ENCODE results near the gene PLEKHG2. TPM values are rescaled to one million over a fixed set of nuclear protein-coding genes. Genes with fewer than 3 reads are reported as not detected.

Gene PLEKHG2
- total RNA-seq, 1 experiment from 2014 or later, result 62.3 TPM

DNA sequence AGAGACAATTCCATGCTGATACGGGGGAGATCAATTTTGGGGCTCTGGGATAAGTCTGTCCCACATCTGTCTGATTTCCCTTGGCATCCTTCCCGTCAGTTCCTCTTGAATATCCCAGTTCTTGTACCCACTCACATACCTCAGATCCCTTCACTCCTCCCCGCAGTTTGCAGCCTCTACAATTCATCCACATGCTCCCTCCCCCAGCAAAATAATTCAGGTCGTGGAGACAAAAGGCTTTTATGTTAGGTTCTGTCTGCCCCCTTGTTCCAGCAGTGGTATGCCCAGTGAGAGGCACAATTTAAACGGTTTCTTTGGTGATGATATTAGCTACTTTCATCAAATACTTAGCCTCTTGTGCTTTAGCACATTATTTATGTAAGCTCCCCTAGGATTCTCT is 13.7 kb downstream of the PLEKHG2 start:
- Mint-ChIP-seq H3K4me3 (no peak overlapping the region), H3K36me3 (peaks cover 24% of the 10 kb centered on the region), H3K27me3 (ENCODE audit: low read depth) (no peaks in the 10 kb centered on the region), H3K4me1 (peaks cover 31% of the 10 kb centered on the region), H3K27ac (peak overlapping the region; percentile 9; the same call in 1 of the 2 replicates), H3K9me3 (no peaks in the 10 kb centered on the region)
- ChIA-PET CTCF (interaction anchor here (2.2 to 3.5 kb wide), 2 partner anchors 11 to 48 kb away, joined by 10 to 18 read pairs; no protein-coding TSS in a partner anchor), POLR2A (interaction anchor here (0.7 to 2.1 kb wide), 2 partner anchors 10 to 11 kb away, joined by 4 to 11 read pairs; partner anchors contain the start of gene RPS16)
- TF ChIP-seq, protein P1, sequence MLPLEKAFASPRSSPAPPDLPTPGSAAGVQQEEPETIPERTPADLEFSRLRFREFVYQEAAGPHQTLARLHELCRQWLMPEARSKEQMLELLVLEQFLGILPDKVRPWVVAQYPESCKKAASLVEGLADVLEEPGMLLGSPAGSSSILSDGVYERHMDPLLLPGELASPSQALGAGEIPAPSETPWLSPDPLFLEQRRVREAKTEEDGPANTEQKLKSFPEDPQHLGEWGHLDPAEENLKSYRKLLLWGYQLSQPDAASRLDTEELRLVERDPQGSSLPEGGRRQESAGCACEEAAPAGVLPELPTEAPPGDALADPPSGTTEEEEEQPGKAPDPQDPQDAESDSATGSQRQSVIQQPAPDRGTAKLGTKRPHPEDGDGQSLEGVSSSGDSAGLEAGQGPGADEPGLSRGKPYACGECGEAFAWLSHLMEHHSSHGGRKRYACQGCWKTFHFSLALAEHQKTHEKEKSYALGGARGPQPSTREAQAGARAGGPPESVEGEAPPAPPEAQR (CRISPR knock-in tag; IDR thresholded peaks at IDR 0.05), result no peak
- TF ChIP-seq KAT7 (CRISPR knock-in tag; IDR thresholded peaks at IDR 0.05; ENCODE audit: borderline replicate concordance) (no peak), SMAD3 (CRISPR knock-in tag; IDR thresholded peaks at IDR 0.05; ENCODE audit: borderline replicate concordance) (no peak), NFE2L1 (CRISPR knock-in tag; IDR thresholded peaks at IDR 0.05) (no peak), RELA (CRISPR knock-in tag; IDR thresholded peaks at IDR 0.05; ENCODE audit: borderline replicate concordance) (no peak), JAZF1 (CRISPR knock-in tag; IDR thresholded peaks at IDR 0.05) (no peak), NFYB (CRISPR knock-in tag; conservative IDR thresholded peaks at IDR 0.05; ENCODE audit: low read depth) (no peak), NR2C2 (CRISPR knock-in tag; IDR thresholded peaks at IDR 0.05) (no peak), JUN (CRISPR knock-in tag; IDR thresholded peaks at IDR 0.05) (no peak), FOXJ3 (CRISPR knock-in tag; IDR thresholded peaks at IDR 0.05; ENCODE audit: borderline replicate concordance) (no peak)
- TF ChIP-seq, protein P2, sequence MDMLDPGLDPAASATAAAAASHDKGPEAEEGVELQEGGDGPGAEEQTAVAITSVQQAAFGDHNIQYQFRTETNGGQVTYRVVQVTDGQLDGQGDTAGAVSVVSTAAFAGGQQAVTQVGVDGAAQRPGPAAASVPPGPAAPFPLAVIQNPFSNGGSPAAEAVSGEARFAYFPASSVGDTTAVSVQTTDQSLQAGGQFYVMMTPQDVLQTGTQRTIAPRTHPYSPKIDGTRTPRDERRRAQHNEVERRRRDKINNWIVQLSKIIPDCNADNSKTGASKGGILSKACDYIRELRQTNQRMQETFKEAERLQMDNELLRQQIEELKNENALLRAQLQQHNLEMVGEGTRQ (CRISPR knock-in tag; IDR thresholded peaks at IDR 0.05), result no peak
- TF ChIP-seq, protein P3, sequence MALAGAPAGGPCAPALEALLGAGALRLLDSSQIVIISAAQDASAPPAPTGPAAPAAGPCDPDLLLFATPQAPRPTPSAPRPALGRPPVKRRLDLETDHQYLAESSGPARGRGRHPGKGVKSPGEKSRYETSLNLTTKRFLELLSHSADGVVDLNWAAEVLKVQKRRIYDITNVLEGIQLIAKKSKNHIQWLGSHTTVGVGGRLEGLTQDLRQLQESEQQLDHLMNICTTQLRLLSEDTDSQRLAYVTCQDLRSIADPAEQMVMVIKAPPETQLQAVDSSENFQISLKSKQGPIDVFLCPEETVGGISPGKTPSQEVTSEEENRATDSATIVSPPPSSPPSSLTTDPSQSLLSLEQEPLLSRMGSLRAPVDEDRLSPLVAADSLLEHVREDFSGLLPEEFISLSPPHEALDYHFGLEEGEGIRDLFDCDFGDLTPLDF (CRISPR knock-in tag; IDR thresholded peaks at IDR 0.05), result no peak
- TF ChIP-seq, protein P4, sequence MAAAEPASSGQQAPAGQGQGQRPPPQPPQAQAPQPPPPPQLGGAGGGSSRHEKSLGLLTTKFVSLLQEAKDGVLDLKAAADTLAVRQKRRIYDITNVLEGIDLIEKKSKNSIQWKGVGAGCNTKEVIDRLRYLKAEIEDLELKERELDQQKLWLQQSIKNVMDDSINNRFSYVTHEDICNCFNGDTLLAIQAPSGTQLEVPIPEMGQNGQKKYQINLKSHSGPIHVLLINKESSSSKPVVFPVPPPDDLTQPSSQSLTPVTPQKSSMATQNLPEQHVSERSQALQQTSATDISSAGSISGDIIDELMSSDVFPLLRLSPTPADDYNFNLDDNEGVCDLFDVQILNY (CRISPR knock-in tag; IDR thresholded peaks at IDR 0.05), result no peak
- TF ChIP-seq, protein P5, sequence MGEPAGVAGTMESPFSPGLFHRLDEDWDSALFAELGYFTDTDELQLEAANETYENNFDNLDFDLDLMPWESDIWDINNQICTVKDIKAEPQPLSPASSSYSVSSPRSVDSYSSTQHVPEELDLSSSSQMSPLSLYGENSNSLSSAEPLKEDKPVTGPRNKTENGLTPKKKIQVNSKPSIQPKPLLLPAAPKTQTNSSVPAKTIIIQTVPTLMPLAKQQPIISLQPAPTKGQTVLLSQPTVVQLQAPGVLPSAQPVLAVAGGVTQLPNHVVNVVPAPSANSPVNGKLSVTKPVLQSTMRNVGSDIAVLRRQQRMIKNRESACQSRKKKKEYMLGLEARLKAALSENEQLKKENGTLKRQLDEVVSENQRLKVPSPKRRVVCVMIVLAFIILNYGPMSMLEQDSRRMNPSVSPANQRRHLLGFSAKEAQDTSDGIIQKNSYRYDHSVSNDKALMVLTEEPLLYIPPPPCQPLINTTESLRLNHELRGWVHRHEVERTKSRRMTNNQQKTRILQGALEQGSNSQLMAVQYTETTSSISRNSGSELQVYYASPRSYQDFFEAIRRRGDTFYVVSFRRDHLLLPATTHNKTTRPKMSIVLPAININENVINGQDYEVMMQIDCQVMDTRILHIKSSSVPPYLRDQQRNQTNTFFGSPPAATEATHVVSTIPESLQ (CRISPR knock-in tag; IDR thresholded peaks at IDR 0.05), result no peak
- TF ChIP-seq, protein P6, sequence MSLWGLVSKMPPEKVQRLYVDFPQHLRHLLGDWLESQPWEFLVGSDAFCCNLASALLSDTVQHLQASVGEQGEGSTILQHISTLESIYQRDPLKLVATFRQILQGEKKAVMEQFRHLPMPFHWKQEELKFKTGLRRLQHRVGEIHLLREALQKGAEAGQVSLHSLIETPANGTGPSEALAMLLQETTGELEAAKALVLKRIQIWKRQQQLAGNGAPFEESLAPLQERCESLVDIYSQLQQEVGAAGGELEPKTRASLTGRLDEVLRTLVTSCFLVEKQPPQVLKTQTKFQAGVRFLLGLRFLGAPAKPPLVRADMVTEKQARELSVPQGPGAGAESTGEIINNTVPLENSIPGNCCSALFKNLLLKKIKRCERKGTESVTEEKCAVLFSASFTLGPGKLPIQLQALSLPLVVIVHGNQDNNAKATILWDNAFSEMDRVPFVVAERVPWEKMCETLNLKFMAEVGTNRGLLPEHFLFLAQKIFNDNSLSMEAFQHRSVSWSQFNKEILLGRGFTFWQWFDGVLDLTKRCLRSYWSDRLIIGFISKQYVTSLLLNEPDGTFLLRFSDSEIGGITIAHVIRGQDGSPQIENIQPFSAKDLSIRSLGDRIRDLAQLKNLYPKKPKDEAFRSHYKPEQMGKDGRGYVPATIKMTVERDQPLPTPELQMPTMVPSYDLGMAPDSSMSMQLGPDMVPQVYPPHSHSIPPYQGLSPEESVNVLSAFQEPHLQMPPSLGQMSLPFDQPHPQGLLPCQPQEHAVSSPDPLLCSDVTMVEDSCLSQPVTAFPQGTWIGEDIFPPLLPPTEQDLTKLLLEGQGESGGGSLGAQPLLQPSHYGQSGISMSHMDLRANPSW (CRISPR knock-in tag; conservative IDR thresholded peaks at IDR 0.05; ENCODE audit: low read depth), result no peak
- TF ChIP-seq, protein P7, sequence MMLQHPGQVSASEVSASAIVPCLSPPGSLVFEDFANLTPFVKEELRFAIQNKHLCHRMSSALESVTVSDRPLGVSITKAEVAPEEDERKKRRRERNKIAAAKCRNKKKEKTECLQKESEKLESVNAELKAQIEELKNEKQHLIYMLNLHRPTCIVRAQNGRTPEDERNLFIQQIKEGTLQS (CRISPR knock-in tag; conservative IDR thresholded peaks at IDR 0.05), result no peak
- TF ChIP-seq, protein P8, sequence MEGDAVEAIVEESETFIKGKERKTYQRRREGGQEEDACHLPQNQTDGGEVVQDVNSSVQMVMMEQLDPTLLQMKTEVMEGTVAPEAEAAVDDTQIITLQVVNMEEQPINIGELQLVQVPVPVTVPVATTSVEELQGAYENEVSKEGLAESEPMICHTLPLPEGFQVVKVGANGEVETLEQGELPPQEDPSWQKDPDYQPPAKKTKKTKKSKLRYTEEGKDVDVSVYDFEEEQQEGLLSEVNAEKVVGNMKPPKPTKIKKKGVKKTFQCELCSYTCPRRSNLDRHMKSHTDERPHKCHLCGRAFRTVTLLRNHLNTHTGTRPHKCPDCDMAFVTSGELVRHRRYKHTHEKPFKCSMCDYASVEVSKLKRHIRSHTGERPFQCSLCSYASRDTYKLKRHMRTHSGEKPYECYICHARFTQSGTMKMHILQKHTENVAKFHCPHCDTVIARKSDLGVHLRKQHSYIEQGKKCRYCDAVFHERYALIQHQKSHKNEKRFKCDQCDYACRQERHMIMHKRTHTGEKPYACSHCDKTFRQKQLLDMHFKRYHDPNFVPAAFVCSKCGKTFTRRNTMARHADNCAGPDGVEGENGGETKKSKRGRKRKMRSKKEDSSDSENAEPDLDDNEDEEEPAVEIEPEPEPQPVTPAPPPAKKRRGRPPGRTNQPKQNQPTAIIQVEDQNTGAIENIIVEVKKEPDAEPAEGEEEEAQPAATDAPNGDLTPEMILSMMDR (IDR thresholded peaks at IDR 0.05), result no peak
- TF ChIP-seq, protein P9, sequence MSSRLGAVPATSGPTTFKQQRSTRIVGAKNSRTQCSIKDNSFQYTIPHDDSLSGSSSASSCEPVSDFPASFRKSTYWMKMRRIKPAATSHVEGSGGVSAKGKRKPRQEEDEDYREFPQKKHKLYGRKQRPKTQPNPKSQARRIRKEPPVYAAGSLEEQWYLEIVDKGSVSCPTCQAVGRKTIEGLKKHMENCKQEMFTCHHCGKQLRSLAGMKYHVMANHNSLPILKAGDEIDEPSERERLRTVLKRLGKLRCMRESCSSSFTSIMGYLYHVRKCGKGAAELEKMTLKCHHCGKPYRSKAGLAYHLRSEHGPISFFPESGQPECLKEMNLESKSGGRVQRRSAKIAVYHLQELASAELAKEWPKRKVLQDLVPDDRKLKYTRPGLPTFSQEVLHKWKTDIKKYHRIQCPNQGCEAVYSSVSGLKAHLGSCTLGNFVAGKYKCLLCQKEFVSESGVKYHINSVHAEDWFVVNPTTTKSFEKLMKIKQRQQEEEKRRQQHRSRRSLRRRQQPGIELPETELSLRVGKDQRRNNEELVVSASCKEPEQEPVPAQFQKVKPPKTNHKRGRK (CRISPR knock-in tag; IDR thresholded peaks at IDR 0.05; ENCODE audit: borderline replicate concordance), result no peak
- TF ChIP-seq, protein P10, sequence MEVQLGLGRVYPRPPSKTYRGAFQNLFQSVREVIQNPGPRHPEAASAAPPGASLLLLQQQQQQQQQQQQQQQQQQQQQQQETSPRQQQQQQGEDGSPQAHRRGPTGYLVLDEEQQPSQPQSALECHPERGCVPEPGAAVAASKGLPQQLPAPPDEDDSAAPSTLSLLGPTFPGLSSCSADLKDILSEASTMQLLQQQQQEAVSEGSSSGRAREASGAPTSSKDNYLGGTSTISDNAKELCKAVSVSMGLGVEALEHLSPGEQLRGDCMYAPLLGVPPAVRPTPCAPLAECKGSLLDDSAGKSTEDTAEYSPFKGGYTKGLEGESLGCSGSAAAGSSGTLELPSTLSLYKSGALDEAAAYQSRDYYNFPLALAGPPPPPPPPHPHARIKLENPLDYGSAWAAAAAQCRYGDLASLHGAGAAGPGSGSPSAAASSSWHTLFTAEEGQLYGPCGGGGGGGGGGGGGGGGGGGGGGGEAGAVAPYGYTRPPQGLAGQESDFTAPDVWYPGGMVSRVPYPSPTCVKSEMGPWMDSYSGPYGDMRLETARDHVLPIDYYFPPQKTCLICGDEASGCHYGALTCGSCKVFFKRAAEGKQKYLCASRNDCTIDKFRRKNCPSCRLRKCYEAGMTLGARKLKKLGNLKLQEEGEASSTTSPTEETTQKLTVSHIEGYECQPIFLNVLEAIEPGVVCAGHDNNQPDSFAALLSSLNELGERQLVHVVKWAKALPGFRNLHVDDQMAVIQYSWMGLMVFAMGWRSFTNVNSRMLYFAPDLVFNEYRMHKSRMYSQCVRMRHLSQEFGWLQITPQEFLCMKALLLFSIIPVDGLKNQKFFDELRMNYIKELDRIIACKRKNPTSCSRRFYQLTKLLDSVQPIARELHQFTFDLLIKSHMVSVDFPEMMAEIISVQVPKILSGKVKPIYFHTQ (CRISPR knock-in tag; IDR thresholded peaks at IDR 0.05), result no peak
- TF ChIP-seq, protein P11, sequence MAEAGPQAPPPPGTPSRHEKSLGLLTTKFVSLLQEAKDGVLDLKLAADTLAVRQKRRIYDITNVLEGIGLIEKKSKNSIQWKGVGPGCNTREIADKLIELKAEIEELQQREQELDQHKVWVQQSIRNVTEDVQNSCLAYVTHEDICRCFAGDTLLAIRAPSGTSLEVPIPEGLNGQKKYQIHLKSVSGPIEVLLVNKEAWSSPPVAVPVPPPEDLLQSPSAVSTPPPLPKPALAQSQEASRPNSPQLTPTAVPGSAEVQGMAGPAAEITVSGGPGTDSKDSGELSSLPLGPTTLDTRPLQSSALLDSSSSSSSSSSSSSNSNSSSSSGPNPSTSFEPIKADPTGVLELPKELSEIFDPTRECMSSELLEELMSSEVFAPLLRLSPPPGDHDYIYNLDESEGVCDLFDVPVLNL (CRISPR knock-in tag; IDR thresholded peaks at IDR 0.05; ENCODE audit: borderline replicate concordance, low read depth), result no peak
- ATAC-seq (no peak), DNase-seq (ENCODE audit: low spot score) (no peak)

All from WTC11 (cell line).